HFFc6 (cell line): ENCODE measurements around the gene AHCYL1. TPM values are rescaled to one million over a fixed set of nuclear protein-coding genes. Genes with fewer than 3 reads are reported as not detected.

ENCODE experiments used
- DNase-seq: peaks from one replicate; pipeline ENCODE4 v3.0.0-alpha.2; 2018
- H3K27ac Mint-ChIP-seq: 2 replicates; pipeline ENCODE4 v1.8.0; 2020; ENCODE audit warnings: mild to moderate bottlenecking, mixed read lengths
- H3K27me3 Mint-ChIP-seq: 2 replicates; pipeline ENCODE4 v1.8.0; 2021; ENCODE audit warnings: mild to moderate bottlenecking, moderate library complexity, mixed read lengths; ENCODE audit not compliant: insufficient read depth
- H3K36me3 Mint-ChIP-seq: 2 replicates; pipeline ENCODE4 v1.8.0; 2021; ENCODE audit warnings: low read depth, mixed read lengths
- H3K4me1 Mint-ChIP-seq: 2 replicates; pipeline ENCODE4 v1.8.0; 2020; ENCODE audit warnings: low read depth, mixed read lengths
- H3K4me3 Mint-ChIP-seq: 2 replicates; pipeline ENCODE4 v1.8.0; 2020; ENCODE audit warnings: mild to moderate bottlenecking, moderate library complexity, mixed read lengths
- H3K9me3 Mint-ChIP-seq: 2 replicates; pipeline ENCODE4 v1.8.0; 2020; ENCODE audit warnings: mild to moderate bottlenecking, mixed read lengths
- total RNA-seq, 6 experiments: library from RNA; stranded (reverse); fragmentation: NEBNext Ultra II Directional; extraction: Animal tissue kit (Norgen Biotek cat#: 25700); gene quantifications; 2 replicates in 1 of 6; 3 replicates in 5 of 6; pipeline ENCODE4 v1.2.3, GENCODE V29; 2021
- TF ChIP-seq, protein P1 (sequence below): fragments of 200-600 bp; sonication (generic); IDR thresholded peaks from 2 replicates; pipeline ENCODE4 v1.5.0; 2021; ENCODE audit warnings: antibody characterized with exemption, mild to moderate bottlenecking

The AHCYL1 gene
- total RNA-seq, 6 experiments from 2014 or later, result 73.4 to 87.1 (median 74.7) TPM

DNA sequence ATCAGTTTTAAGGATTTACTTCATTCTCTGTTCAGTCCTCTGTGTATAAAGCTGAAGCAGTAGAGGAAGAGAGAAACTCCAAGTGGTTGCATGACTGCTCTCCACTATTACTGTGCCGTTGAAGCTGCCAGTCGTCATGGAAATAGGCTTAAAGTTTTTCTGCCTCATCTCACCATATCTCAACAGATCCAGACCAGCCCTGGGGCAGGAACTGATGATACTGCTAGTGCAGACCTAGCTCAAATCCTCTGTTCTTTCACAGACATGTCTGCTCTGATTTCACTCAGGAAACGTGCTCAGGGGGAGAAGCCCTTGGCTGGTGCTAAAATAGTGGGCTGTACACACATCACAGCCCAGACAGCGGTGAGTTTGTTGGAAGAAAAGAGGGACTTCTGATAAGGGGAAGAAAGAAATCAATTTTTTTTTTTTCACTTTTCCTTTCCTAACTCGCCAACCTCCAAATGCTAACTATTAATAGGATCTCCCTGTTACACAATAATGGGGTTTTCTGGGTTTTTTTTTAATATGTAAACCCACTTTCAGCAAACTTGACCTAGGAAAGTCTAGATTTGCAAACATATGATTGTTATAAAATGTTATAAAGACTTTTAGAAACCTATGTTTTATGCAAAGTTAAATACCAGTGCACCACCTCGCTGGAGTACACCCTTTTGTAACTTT is 27.7 kb downstream of the AHCYL1 start:
- Mint-ChIP-seq H3K4me1 (peaks cover 11% of the 10 kb centered on the region), H3K9me3 (no peaks in the 10 kb centered on the region), H3K36me3 (peaks cover 53% of the 10 kb centered on the region), H3K4me3 (no peak overlapping the region), H3K27me3 (no peaks in the 10 kb centered on the region), H3K27ac (no peak overlapping the region)
- DNase-seq, result no peak
- TF ChIP-seq, protein P1, sequence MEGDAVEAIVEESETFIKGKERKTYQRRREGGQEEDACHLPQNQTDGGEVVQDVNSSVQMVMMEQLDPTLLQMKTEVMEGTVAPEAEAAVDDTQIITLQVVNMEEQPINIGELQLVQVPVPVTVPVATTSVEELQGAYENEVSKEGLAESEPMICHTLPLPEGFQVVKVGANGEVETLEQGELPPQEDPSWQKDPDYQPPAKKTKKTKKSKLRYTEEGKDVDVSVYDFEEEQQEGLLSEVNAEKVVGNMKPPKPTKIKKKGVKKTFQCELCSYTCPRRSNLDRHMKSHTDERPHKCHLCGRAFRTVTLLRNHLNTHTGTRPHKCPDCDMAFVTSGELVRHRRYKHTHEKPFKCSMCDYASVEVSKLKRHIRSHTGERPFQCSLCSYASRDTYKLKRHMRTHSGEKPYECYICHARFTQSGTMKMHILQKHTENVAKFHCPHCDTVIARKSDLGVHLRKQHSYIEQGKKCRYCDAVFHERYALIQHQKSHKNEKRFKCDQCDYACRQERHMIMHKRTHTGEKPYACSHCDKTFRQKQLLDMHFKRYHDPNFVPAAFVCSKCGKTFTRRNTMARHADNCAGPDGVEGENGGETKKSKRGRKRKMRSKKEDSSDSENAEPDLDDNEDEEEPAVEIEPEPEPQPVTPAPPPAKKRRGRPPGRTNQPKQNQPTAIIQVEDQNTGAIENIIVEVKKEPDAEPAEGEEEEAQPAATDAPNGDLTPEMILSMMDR, result no peak

- Mint-ChIP-seq H3K36me3 (peaks cover 41% of the 10 kb centered on the region), H3K9me3 (no peaks in the 10 kb centered on the region), H3K27ac (no peak overlapping the region), H3K27me3 (no peaks in the 10 kb centered on the region; the same call in 1 of the 2 replicates), H3K4me1 (no peaks in the 10 kb centered on the region), H3K4me3 (no peak overlapping the region)
- no peak for DNase-seq
- TF ChIP-seq, protein P1, result no peak
These were observed 33.2 kb downstream of the AHCYL1 start for GRCh38 chr1:110017792-110018191.

DNA sequence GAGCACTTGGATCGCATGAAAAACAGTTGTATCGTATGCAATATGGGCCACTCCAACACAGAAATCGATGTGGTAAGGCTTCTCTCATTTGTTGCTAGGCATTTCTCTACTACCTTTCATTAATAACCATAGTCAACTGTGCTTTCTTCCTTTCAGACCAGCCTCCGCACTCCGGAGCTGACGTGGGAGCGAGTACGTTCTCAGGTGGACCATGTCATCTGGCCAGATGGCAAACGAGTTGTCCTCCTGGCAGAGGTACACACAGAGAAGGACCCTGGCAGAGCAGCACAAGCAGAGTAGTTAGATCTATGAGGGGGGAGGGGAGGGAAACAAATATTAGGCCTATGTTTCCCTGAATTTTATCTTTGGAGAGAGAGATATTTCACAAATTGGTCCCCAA is 33.8 kb downstream of the AHCYL1 start:
- H3K9me3 Mint-ChIP-seq, result no peaks in the 10 kb centered on the region
- TF ChIP-seq, protein P1, result no peak
- H3K36me3 Mint-ChIP-seq, result peaks cover 39% of the 10 kb centered on the region
- H3K4me3 Mint-ChIP-seq, result no peak overlapping the region
- no peak for DNase-seq
- H3K27me3 Mint-ChIP-seq, result no peaks in the 10 kb centered on the region; the same call in 1 of the 2 replicates
- no peaks in the 10 kb centered on the region for H3K4me1 Mint-ChIP-seq
- no peak overlapping the region for H3K27ac Mint-ChIP-seq

DNA sequence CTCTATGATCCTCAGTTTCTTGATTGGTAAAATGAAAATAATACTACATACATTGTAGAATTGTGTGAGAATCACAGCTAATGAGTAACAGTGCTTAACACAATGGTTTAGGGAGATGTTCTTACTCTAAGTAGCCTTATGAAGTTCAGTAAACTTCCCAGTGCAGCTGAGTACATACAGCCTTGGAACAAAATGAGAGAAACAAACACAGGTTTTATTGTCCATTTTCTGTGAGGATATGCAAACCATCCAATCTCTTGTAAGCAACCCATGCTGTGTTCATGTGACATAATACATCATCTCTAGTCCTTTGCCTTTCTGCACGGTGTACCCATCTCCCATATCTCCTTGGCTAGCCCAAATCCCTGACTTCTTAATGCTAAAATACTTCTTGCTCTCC is 35.2 kb downstream of the AHCYL1 start:
- Mint-ChIP-seq H3K27ac (no peak overlapping the region), H3K27me3 (no peaks in the 10 kb centered on the region; the same call in 1 of the 2 replicates), H3K36me3 (peaks cover 33% of the 10 kb centered on the region), H3K9me3 (no peaks in the 10 kb centered on the region), H3K4me1 (no peaks in the 10 kb centered on the region), H3K4me3 (no peak overlapping the region)
- TF ChIP-seq, protein P1, result no peak
- no peak for DNase-seq

DNA sequence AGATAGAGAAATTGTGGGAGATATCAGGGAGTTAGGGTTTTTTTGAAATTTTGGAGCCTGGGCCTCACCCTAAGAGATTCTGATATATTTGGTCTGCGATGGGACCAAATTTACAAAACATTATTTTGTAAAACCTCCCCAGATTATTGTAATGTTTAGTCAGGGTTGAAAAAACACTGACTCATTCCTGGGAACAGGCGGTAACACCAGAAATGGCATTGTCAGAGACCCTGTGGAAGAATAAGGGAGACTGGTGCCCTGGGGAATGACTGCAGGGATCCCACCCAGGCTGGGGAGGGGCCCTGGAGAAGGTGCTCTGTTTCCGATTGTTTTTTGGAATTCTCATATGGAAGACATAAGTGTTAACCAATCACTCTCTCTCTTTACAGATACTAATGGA is 36.7 kb downstream of the AHCYL1 start:
- DNase-seq, result no peak
- H3K36me3 Mint-ChIP-seq, result peaks cover 32% of the 10 kb centered on the region

More for the DNA sequence above, 36.7 kb downstream of the AHCYL1 start:
- TF ChIP-seq, protein P1, result no peak
- no peaks in the 10 kb centered on the region for H3K9me3 Mint-ChIP-seq
- H3K27me3 Mint-ChIP-seq, result no peaks in the 10 kb centered on the region; the same call in 1 of the 2 replicates
- no peak overlapping the region for H3K4me3 Mint-ChIP-seq
- no peaks in the 10 kb centered on the region for H3K4me1 Mint-ChIP-seq
- no peak overlapping the region for H3K27ac Mint-ChIP-seq
